Mucosa of descending colon (tissue), 3 donors: ENCODE measurements around the gene ITGA11. TPM values are rescaled to one million over a fixed set of nuclear protein-coding genes. Genes with fewer than 3 reads are reported as not detected.

Experiments used
- ATAC-seq: fragments of 200-7000 bp; cut with Tn5 transposase; one replicate; pipeline ENCODE4 v1.9.1; 2020; ENCODE audit warnings: mild to moderate bottlenecking, moderate library complexity
- DNase-seq, 3 donors: peaks; one replicate each; pipeline ENCODE4 v3.0.0-alpha.2; 2020
- H3K36me3 ChIP-seq: fragments of 200-600 bp; one replicate; pipeline ENCODE4 v1.8.0; 2021; ENCODE audit warnings: low read depth, mild to moderate bottlenecking
- H3K4me1 ChIP-seq: fragments of 200-600 bp; one replicate; pipeline ENCODE4 v1.8.0; 2021; ENCODE audit warnings: low read depth, mild to moderate bottlenecking
- H3K4me3 ChIP-seq: fragments of 200-600 bp; one replicate; pipeline ENCODE4 v1.8.0; 2021; ENCODE audit warnings: mild to moderate bottlenecking
- H3K9me3 ChIP-seq: fragments of 200-600 bp; one replicate; pipeline ENCODE4 v1.8.0; 2021; ENCODE audit warnings: mild to moderate bottlenecking
- CTCF ChIP-seq: fragments of 200-600 bp; IDR thresholded peaks from one replicate; pipeline ENCODE4 v1.8.0; 2022; ENCODE audit warnings: antibody characterized with exemption, mild to moderate bottlenecking
- intact Hi-C, 2 donors: fragments of 100-400 bp; cut with DNase I in 1 of 2; cut with micrococcal nuclease in 1 of 2; formaldehyde crosslinking; loops; one replicate each; pipeline versions ENCODE4 v1.11.0 to v1.11.1; 2022; cut with DNase I, micrococcal nuclease
- total RNA-seq, 3 donors: library from RNA; stranded (reverse); fragmentation: NEBNext Ultra II Directional in 2 of 3; extraction: Animal tissue kit (Norgen Biotek cat#: 25700) in 2 of 3; gene quantifications; one replicate each; pipeline versions ENCODE4 v1.2.1 to v1.2.4, GENCODE V29; 2021 to 2023
- donor health status: DM: no; HTN: no; CAD: no; lungs with moderate emphysema.
- donor health status: DM: no; HTN: no; CAD: no.
- donor health status: DM: no; HTN: yes; CAD: no.

ITGA11 gene
- total RNA-seq, 3 donors from 2014 or later = 1.8 to 2.4 (median 2.1) TPM

- no peak for ATAC-seq
- Histone ChIP-seq H3K4me3 (no peak overlapping the region), H3K9me3 (no peaks in the 10 kb centered on the region), H3K4me1 (no peaks in the 10 kb centered on the region), H3K36me3 (no peaks in the 10 kb centered on the region)
- intact Hi-C loops = no loop called here
- no peak for TF ChIP-seq CTCF
- no peak for DNase-seq
Measured at GRCh38 chr15:68371160-68371559, 60.8 kb downstream of the ITGA11 start.

GRCh38 chr15:68370768-68371151 is 61.2 kb downstream of the ITGA11 start:
- Histone ChIP-seq H3K36me3 (no peaks in the 10 kb centered on the region), H3K9me3 (no peaks in the 10 kb centered on the region), H3K4me3 (no peak overlapping the region), H3K4me1 (no peaks in the 10 kb centered on the region)
- TF ChIP-seq CTCF = no peak
- DNase-seq = no peak
- intact Hi-C loops = no loop called here
- ATAC-seq = no peak

GRCh38 chr15:68369931-68370767 is 61.8 kb downstream of the ITGA11 start:
- DNase-seq (no peak), ATAC-seq (no peak)
- intact Hi-C loops = no loop called here
- H3K36me3 ChIP-seq = no peaks in the 10 kb centered on the region
- no peak overlapping the region for H3K4me3 ChIP-seq
- no peaks in the 10 kb centered on the region for H3K9me3 ChIP-seq
- no peaks in the 10 kb centered on the region for H3K4me1 ChIP-seq
- no peak for TF ChIP-seq CTCF

- Histone ChIP-seq H3K9me3 (no peaks in the 10 kb centered on the region), H3K36me3 (no peaks in the 10 kb centered on the region), H3K4me3 (no peak overlapping the region), H3K4me1 (no peaks in the 10 kb centered on the region)
- ATAC-seq (no peak), DNase-seq (no peak)
- TF ChIP-seq CTCF = no peak
- intact Hi-C loops = no loop called here
Measured at GRCh38 chr15:68368731-68369435, 63.1 kb downstream of the ITGA11 start.

GRCh38 chr15:68367992-68368391 is 64.0 kb downstream of the ITGA11 start:
- intact Hi-C loops = no loop called here
- H3K9me3 ChIP-seq = no peaks in the 10 kb centered on the region
- no peak overlapping the region for H3K4me3 ChIP-seq
- DNase-seq (no peak), ATAC-seq (no peak)
- no peaks in the 10 kb centered on the region for H3K36me3 ChIP-seq
- H3K4me1 ChIP-seq = no peaks in the 10 kb centered on the region
- no peak for TF ChIP-seq CTCF
